HG03457 (cell line): Measurements from ENCODE around the gene UBAP2L.
"Not testable (repeated sequence)": the region's sequence is repeated elsewhere in the genome, so short reads cannot be mapped to it uniquely, and the experiment has no call there.

Source experiments
- ATAC-seq: cut with Tn5 transposase; IDR thresholded peaks from one replicate; pipeline ENCODE4 v1.9.1; 2021; ENCODE audit warnings: moderate number of reproducible peaks; ENCODE audit not compliant: unreplicated experiment

UBAP2L gene

DNA sequence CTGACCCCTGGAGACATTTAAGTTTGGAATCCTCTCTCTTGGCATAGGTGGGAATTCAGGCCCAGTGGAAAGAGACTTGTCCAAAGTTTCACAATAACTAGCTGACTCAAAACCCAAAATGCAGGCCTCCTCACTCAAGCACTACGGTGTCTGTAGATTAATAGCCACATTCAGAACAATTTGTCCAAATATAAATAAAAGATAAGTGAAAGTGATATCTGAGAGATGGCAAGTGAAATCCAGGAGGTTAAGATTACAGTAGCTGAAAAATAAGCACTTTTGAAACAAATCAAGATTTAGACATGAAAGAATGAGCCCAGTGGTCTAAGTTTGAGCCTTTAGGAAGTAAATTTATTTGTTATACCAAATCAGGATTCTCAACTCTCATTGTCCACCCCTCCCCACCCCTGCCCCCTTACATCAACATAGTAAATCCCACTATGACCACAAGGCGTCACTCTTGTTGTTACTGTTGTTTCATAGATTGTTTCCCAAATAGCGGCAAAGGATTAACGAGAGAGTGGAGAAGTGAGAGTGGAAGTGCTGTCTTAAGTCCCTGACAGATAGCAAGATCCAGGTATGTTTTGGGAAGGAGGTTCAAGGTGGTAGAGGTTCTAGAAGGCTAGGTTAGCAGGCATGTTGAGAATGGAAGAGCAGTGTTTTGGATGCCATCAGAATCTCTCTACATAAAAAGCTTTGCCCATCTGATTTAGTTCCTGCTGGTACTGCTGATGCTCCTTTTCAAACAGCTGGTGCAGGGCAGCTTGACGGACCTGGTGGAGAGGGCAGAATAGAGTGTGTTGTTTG, 21.8 kb upstream of the UBAP2L start:
- no peak for ATAC-seq

DNA sequence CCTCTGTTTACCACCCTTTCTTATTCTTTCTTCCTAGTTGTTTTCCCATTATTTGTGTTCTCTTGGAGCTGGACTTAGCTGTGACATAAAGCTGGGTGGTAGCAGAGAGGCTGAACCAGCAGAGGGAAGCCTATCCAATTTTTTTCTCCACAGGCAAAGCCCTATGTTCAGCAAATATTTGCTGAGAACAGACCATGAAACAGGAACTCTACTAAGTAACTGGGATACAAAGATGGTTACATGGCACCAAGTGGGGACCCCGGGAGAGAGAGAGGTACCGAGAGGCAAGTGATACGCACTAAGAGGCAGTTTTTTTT, 21.2 kb upstream of the UBAP2L start:
- ATAC-seq, result no peak

DNA sequence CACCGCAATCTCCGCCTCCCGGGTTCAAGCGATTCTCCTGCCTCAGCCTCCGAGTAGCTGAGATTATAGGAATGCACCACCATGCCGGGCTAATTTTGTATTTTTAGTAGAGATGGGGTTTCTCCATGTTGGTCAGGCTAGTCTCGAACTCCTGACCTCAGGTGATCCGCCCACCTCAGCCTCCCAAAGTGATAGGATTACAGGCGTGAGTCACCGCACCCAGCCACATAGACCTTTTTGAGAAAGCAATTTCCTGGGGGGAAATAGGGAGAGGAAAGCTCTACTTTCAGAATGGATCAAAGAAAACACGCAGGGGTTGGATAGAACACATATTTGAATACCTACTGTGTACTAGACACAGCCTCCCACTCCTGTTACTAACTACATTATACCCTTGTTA, 15.0 kb upstream of the UBAP2L start:
- not testable (repeated sequence) for ATAC-seq

DNA sequence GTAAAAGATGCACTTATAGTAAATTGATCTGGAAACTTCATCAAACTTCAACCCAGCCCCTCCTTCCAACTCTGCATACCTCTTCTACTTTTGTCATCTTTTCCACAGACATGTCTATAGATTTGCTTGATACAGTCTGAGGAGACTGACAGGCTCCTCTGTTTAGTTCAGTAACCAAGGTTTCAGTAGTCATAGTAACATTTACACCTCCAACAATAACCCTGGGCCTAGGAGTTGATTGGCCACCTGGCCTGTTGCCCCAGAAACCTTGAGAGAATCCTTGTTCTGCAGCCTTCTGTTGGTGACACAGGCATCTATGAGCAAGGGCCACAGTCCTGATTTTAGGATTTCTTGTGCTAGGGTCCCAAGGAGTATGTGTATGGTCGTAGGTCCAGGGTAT, 14.6 kb upstream of the UBAP2L start, which contains the start of gene CFAP141:
CFAP141 (minus strand) TSS at position 138 of the 400 bp plus-strand sequence; CDS start at position 112, 26 bp downstream.
- ATAC-seq, result no peak

DNA sequence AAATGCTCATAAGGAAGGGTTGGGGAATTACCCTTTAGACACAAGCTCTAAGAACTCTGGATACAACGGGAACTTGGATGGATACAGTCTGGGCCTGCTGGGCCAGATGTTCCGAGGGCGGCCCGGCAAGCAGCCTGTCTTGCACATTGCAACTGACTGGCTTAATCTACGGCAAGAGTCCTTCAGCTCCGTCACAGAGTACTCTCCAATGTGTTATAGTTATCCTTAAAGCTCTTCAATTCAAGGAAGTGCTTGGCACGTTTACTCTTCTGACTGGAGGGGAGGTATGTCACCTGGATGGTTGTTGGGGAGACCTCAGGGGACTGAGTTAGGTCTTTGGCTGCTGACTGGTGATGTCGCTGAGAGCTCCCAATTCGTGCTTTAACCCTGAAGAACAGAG, 13.5 kb upstream of the UBAP2L start:
- ATAC-seq, result no peak

DNA sequence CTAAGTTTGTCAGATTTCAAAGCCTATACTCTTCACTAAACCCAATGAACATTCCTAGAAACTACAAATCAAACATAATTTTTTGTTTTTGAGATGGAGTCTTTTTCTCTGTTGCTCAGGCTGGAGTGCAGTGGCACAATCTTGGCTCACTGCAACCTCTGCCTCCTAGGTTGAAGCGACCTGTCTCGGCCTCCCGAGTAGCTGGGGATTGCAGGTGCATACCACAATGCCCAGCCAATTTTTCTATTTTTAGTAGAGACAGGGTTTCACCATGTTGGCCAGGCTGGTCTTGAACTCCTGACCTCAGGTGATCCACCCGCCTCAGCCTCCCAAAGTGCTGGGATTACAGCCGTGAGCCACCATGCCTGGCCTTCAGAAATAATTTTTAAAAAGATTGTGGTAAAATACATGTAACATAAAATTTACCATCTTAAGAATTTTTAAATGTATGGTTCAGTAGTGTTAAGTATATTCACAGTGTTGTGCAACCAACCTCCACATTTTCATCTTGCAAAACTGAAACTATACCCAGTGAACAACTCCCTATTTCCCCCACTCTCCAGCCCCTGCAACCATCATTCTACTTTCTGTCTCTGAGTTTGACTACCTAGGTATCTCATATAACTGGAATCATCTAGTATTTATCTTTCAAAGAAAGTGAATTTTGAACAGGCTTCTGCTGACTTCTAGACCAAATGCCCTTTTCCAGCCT, 11.9 kb upstream of the UBAP2L start:
- no peak for ATAC-seq

DNA sequence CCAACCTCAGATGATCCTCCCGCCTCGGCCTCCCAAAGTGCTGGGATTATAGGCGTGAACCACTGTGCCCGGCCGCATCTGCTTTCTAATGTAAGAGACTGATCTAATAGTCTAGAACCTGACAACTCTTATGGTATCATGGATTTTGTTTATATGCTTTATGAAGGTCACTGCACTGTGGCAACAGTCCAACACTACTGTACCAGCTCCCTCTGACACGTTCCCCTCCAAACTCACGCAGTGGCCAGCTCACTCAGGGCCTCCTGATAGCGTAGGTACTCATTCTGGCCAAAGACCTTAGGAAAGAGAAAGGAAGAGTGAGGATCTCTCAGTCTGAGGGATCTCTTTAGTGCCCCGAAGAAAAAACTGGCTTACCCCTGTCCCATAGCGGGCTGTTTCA, 8.7 kb upstream of the UBAP2L start:
- ATAC-seq, result no peak

DNA sequence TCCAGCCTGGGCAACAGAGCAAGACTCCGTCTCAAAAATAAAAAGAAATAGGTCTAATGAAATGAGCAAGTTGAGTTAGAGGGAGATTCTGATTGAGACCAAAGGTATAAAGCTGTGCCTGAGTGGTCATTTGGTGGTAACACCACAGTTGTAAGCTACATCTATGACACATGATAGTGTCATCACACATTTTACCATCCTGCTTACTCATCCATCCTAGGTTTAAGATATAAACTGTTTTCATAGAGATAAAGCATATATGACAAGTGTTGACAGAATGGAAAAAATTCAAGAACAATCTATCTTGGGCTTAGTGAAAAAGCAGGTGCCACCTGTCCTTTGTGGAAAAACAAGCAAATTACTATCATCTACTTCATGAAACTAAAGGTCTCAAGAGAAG, 7.5 kb upstream of the UBAP2L start:
- ATAC-seq, result no peak

DNA sequence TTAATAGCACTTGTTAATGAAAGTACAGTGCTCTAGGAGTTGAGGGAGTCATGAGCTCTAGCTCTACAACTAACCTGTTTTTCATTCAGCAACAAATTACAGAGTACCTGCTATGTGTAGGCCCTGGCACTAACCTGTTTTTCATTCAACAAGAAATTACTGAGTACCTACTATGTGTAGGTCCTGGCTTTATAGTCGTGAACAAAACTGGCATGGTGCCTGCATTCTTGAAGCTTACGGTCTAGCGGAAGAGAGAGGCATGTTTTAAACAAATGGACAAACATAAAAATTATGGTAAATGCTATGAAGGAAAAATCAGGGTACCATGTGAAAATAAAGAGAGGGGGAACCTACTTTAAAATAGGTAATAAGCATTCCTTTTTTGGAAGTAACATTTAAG, 2.2 kb upstream of the UBAP2L start:
- no peak for ATAC-seq

DNA sequence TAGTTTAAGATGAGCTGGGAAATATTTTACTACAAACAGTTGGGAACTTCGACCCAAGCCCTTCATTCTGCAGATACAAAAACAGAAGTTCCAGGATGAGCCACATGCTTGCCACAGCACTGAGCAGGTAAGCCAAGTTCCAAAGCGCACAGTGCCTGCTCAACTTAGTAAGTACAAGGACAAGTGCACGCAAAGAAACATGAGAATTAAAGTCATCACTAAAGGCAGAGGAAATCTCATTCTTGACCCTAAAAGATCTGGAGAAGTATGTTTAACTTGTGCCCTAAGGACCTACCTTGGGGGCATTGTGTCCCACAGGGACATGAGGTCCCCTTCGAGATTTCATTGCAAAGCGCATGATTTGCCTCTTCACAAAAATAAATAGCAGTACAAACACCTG, 1.2 kb upstream of the UBAP2L start:
- no peak for ATAC-seq

DNA sequence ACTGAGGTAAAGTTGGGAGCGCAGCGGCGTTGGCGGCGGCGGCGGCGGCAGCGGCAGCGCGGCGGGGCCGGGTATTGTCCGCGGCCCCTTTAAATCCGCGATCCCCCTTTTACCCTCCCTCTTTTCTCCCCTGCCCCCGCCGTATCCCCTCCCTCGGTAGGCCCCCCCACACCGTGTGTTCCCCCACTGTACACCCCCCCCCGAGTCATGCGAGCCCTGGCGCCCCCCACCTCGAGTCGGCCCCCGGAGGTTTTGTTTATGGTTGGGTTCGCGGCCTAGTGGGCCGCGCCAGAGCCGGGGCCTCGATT, 169 bp downstream of the UBAP2L start:
- no peak for ATAC-seq

DNA sequence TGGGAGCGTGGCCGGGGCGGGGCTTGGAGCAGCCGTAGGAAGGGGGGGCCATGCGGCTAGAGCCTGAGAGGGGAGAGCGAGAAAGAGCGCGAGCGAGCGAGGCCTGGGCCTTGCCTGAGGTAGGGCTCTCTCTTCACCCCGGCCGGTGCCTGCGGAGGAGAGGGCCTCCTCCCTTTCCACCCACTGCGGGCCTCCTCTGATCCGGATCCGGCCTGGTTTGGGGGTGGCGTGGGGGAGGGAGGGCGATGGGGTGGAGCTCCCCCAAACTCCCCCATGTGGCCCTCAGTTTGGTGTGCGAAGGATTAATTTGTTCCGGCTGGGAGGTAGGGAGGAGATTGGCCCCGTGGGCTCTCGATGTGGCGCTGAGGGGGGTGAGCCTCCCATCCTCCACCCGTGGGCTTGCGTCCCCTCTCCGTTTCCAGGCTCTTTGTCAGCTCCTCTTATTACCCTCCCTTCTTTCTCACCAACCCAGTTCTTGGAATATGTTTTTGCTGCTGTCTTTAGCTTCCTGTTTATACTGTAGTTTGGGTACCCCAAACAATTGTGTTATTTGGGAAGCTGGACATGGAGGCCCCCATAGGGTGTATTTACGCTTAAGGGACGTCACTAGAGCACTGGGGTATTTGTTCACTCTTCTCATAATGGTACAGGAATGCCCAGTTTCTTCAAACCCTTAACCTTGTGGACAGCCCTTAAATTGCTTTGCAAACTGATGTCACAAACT, 685 bp downstream of the UBAP2L start:
- no peak for ATAC-seq

DNA sequence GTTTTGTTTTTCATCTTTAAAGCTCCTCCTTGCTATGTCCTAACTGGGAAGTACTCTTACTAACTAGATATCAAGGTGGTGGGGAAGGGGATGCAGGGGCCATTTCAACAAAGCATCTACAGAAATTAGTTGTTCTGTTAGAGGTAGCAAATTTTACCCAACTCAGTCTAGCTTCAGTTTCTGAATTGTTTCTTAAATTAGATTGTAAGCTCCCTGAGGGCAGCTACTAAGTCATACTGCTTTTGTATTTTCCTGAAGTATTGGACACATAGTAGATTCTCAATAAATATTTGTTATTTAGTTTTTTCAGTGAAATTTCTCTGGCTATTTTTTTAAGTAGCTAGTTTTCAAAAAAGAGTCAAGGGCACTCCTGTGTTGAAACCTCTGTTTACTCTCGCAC, 1.8 kb downstream of the UBAP2L start:
- no peak for ATAC-seq

DNA sequence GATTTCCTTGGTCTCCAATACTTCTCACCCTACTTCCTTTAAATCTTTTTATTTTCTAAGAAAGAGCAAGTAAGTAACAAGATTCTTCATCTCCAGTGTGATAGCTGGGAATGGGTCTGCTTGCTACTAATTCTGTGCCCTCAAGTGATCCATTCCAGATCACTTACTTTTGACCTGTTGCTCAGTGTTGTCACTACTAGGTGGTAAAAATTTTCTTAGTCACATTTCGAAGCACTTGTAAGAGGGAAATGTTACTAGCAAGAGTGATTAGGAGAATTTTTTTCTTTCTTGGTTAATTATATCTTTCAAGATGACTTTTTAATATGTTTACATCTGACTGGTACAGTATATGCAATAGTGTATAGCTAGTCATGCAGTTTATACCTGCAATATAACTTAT, 2.2 kb downstream of the UBAP2L start:
- no peak for ATAC-seq

DNA sequence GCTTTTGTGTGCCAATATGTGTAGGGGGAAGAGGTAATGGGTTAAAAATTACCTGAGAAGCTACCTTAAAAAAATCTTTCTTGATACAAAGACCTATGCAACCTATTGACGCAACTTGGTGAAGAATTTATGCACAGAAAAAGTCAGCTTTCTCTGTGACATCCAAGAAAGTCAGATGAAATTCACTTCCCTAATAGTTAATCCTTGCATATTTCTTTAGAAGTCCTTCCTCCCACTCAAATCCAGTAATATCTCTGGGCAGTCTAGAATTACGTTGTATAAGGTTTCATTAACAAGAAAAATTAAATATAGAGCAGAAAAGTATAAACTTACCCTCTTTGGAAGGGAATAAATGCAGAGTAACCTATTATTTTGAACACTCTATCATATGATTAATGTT, 2.9 kb downstream of the UBAP2L start:
- ATAC-seq, result no peak

DNA sequence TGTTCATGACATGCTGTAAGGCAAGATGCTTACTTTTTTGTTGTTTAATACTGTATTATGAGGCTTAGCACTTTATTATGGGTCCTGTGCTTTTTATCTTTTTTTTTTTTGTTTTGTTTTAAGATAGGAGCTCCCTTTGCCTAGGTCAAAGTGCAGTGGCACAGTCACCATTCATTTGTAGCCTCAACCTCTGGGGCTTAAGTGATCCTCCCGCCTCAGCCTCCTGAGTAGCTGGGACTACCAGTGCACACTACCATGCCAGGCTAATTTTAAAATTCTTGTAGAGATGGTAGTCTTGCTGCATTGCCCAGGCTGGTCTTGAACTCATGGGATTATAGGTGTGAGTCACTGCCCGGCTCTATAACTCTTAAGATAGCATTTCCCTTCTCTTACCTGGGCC, 4.6 kb downstream of the UBAP2L start:
- no peak for ATAC-seq

DNA sequence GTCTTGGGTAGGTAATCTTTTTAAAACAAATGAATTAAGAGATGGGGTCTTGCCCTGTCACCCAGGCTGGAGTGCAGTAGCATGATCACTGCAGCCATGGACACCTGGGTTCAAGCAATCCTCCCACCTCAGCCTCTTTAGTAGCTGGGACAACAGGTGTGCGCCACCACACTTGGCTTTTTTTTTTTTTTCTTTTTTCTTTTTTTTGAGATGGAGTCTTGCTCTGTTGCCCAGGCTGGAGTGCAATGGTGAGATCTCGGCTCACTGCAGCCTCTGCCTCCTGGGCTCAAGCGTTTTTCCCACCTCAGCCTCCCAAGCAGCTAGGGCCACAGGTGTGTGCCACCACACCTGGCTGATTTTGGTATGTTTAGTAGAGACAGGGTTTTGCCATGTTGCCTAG, 10.4 kb downstream of the UBAP2L start:
- not testable (repeated sequence) for ATAC-seq

DNA sequence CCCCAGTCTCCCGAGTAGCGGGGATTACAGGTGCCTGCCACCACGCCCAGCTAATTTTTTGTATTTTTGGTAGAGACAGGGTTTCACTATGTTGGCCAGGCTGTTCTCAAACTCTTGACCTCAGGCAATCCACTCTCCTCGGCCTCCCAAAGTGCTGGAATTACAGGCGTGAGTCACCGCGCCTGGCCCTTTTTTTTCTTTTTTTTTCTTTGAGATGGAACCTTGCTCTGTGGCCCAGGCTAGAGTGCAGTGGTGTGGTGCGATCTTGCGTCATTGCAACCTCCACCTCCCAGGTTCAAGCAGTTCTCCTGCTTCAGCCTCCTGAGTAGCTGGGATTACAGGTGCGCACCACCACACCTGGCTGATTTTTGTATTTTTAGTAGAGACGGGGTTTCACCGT, 12.4 kb downstream of the UBAP2L start:
- not testable (repeated sequence) for ATAC-seq

DNA sequence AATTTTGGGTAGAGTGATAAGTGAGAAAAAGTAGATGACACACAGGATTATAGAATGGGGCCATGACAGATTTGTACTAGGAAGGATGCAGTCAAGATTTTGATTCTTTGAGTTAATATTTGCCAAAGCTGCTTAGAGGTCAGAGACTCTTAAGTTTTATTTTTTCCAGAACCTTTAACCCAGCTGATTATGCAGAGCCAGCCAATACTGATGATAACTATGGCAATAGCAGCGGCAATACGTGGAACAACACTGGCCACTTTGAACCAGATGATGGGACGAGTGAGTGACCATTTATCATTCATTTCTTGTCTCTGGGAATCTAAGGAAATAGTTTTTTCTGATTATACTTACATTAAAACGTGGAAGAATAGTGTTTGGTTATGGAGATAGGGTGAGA, 16.1 kb downstream of the UBAP2L start:
- no peak for ATAC-seq

DNA sequence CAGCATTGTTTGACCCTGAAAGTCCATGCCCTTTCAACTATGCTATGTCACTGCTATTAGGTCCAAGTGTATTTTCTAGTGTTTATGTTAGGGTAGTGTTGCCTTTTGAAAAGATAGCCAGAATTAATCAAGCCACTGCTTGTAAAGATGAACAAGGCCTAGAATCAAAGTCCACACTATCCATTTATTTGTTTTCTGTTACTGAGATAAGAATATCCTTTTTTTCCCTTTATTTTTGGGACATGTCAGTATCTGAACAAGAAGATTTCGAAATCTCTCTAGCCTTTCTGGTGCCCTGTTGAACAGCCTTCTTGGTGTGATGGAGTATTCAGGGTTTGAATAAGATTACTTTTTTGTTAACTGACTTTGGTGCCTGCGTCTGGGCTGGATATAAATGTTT, 16.7 kb downstream of the UBAP2L start:
- no peak for ATAC-seq

DNA sequence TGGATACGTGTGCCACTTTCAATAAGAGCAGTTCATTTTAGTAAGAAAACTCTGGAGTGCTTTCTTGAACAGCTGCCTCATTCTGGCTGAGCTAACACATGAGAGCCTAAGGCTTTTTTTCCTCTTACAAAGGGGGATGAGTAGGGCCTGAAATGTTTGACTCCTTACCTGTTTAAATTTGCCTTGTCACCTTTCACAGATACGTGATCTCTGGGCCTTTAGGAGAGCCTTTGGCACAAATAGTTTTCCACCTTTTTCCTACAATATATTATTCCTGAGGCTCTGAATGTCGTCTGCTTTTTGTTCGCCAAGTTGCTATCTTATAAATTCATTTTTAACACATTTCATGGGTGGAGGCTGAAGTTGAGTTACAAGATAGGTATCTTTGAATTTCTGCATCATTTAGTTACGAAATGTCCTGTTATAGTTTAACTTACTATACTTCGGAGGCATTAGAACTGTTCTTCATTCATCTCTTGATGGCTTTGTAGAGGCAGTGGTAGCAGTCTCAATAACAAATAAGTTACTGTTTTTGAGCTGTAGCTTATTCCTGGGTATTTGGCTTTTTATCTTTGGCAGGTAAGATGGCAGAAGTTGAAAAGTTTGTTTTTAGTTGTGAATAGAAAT, 17.2 kb downstream of the UBAP2L start:
- no peak for ATAC-seq

DNA sequence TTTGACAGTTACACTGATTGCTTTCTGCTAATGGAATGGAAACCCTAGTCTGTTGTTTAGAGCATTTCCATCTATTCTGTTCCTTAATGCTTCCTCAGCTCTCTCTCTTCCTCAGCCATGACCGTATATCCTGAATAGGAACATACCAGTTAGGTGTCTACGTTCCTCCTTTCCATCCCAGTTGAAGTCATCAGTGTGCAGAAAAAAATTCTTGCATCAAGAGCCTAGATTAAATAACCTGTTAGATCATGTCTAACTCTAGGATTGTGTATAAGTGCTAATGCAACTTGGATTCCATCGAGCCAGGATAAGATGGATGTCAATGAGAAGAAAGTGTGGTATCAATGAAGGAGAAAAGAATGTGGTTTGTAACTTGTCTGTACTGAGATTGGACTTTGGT, 18.7 kb downstream of the UBAP2L start:
- ATAC-seq, result no peak
